AG04450 (cell line): Measurements from ENCODE around the gene KCNIP1. TPM values are rescaled to one million over a fixed set of nuclear protein-coding genes. Genes with fewer than 3 reads are reported as not detected.

Experiments used
- CTCF ChIA-PET: fragments of 300-600, 350-600 bp; formaldehyde crosslinking; extraction: SDS; loops from one replicate; lab custom pipeline; 2022; ENCODE audit warnings: antibody characterized with exemption, inconsistent platforms; lab: Charles Lee
- POLR2A ChIA-PET: fragments of 350-600 bp; formaldehyde crosslinking; extraction: SDS; loops from one replicate; lab custom pipeline; 2021; ENCODE audit warnings: antibody characterized with exemption, inconsistent platforms; lab: Yijun Ruan, JAX
- DNase-seq: peaks from one replicate; pipeline ENCODE4 v3.0.0-alpha.2; 2011; ENCODE audit warnings: low read depth, low spot score
- H3K27ac ChIP-seq: one replicate; pipeline ENCODE4 v1.5.1; 2012; ENCODE audit warnings: low read depth, low read length, control low read depth
- H3K27me3 ChIP-seq: one replicate; pipeline ENCODE4 v1.6.0; 2012; ENCODE audit warnings: low read length; ENCODE audit not compliant: control insufficient read depth, insufficient read depth
- H3K4me3 ChIP-seq: 2 replicates; pipeline ENCODE4 v1.5.1; 2011; ENCODE audit warnings: mild to moderate bottlenecking, low read depth, low read length, control low read depth
- H3K9me3 ChIP-seq: 2 replicates; pipeline ENCODE4 v1.5.1; 2012; ENCODE audit warnings: low read length; ENCODE audit not compliant: control insufficient read depth, insufficient read depth
- CTCF ChIP-seq: IDR thresholded peaks from 2 replicates; pipeline ENCODE4 v1.5.1; 2011; ENCODE audit warnings: low read depth, low read length, control low read depth, inconsistent platforms
- polyA plus RNA-seq: library from polyadenylated mRNA; depleted of rRNA; stranded (reverse); fragments of >200 nt; gene quantifications from 2 replicates; pipeline ENCODE4 v1.2.3, GENCODE V29; 2011

The KCNIP1 gene
- polyA plus RNA-seq, 1 experiment: not detected

- H3K9me3 ChIP-seq: no peaks in the 10 kb centered on the region
- H3K27me3 ChIP-seq: no peaks in the 10 kb centered on the region
- no peak for TF ChIP-seq CTCF
- ChIA-PET CTCF (no interaction called here), POLR2A (no interaction called here)
- DNase-seq: no peak
- no peak overlapping the region for H3K27ac ChIP-seq
- no peak overlapping the region for H3K4me3 ChIP-seq
These were observed 81.6 kb downstream of the KCNIP1 start for GRCh38 chr5:170585273-170585948.

- Histone ChIP-seq H3K4me3 (no peak overlapping the region), H3K27ac (no peak overlapping the region), H3K9me3 (no peaks in the 10 kb centered on the region), H3K27me3 (no peaks in the 10 kb centered on the region)
- DNase-seq: no peak
- CTCF ChIA-PET: no interaction called here
- POLR2A ChIA-PET: no interaction called here
- TF ChIP-seq CTCF: no peak
These were observed 84.0 kb downstream of the KCNIP1 start for GRCh38 chr5:170587808-170588207.

- no peaks in the 10 kb centered on the region for H3K27me3 ChIP-seq
- CTCF ChIA-PET: no interaction called here
- POLR2A ChIA-PET: no interaction called here
- no peak overlapping the region for H3K27ac ChIP-seq
- no peak for DNase-seq
- TF ChIP-seq CTCF: no peak
- H3K4me3 ChIP-seq: no peak overlapping the region
- no peaks in the 10 kb centered on the region for H3K9me3 ChIP-seq
These were observed 85.8 kb downstream of the KCNIP1 start for GRCh38 chr5:170589643-170590042.

- POLR2A ChIA-PET: no interaction called here
- no peak for DNase-seq
- Histone ChIP-seq H3K27ac (no peak overlapping the region), H3K27me3 (no peaks in the 10 kb centered on the region), H3K9me3 (no peaks in the 10 kb centered on the region), H3K4me3 (no peak overlapping the region)
- TF ChIP-seq CTCF: no peak
- CTCF ChIA-PET: no interaction called here
These were observed 86.7 kb downstream of the KCNIP1 start for GRCh38 chr5:170590566-170590965.

- Histone ChIP-seq H3K27me3 (no peaks in the 10 kb centered on the region), H3K27ac (no peak overlapping the region), H3K9me3 (no peaks in the 10 kb centered on the region), H3K4me3 (no peak overlapping the region)
- TF ChIP-seq CTCF: no peak
- DNase-seq: no peak
- ChIA-PET POLR2A (no interaction called here), CTCF (interaction anchor here (1.5 kb wide), 1 partner anchor 43 kb away, joined by 5 read pairs; no protein-coding TSS in a partner anchor)
These were observed 87.2 kb downstream of the KCNIP1 start for GRCh38 chr5:170591054-170591453.
